HUES48 (cell line): ENCODE results near the gene TMEM214.

Source experiments
- H3K27ac ChIP-seq: one replicate; pipeline ENCODE4 v1.7.0; 2013; ENCODE audit warnings: low read depth, low read length, inconsistent platforms
- H3K27me3 ChIP-seq: 2 replicates; pipeline ENCODE4 v1.6.1; 2013; ENCODE audit warnings: mild to moderate bottlenecking, low read length; ENCODE audit not compliant: control insufficient read depth, insufficient read depth
- H3K36me3 ChIP-seq: 2 replicates; pipeline ENCODE4 v1.6.1; 2013; ENCODE audit warnings: low read length; ENCODE audit not compliant: control insufficient read depth, insufficient read depth
- H3K4me1 ChIP-seq: 2 replicates; pipeline ENCODE4 v1.6.1; 2013; ENCODE audit warnings: mild to moderate bottlenecking, low read length; ENCODE audit not compliant: control insufficient read depth, insufficient read depth
- H3K4me3 ChIP-seq: 2 replicates; pipeline ENCODE4 v1.5.1; 2013; ENCODE audit warnings: mild to moderate bottlenecking, low read depth, low read length
- H3K9ac ChIP-seq: 2 replicates; pipeline ENCODE4 v1.6.1; 2013; ENCODE audit warnings: mild to moderate bottlenecking, low read depth, low read length, moderate library complexity
- H3K9me3 ChIP-seq: 2 replicates; pipeline ENCODE4 v1.6.1; 2013; ENCODE audit warnings: low read length; ENCODE audit not compliant: control insufficient read depth, insufficient read depth

TMEM214 gene

DNA sequence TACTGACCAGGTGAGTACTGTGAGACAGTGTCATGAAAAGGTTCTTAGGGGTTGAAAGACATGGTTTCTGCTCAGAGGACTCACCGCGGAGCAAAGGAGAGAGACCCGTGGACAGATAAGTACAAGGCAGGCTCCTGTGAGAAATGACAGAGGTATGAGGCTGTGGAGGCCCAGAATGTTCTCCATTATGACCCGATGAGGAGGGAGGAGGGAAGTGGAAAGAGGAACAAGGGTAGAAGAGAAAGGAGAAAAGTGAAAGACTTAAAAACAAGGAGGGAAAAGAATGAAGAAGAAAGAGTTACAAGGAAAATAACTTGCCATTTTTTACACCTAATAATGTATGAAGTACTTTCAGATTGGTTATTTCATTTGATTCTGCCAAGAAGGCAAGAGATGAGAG lies 32.5 kb upstream of the TMEM214 start:
- Histone ChIP-seq H3K4me1 (no peaks in the 10 kb centered on the region), H3K4me3 (no peak overlapping the region), H3K27me3 (no peaks in the 10 kb centered on the region; the same call in 1 of the 2 replicates), H3K27ac (no peak overlapping the region), H3K36me3 (no peaks in the 10 kb centered on the region), H3K9me3 (no peaks in the 10 kb centered on the region), H3K9ac (no peak overlapping the region)

- no peak overlapping the region for H3K9ac ChIP-seq
- H3K27me3 ChIP-seq, result no peaks in the 10 kb centered on the region; the same call in 1 of the 2 replicates
- no peak overlapping the region for H3K27ac ChIP-seq
- no peaks in the 10 kb centered on the region for H3K4me1 ChIP-seq
- no peaks in the 10 kb centered on the region for H3K9me3 ChIP-seq
- H3K36me3 ChIP-seq, result no peaks in the 10 kb centered on the region
- H3K4me3 ChIP-seq, result no peak overlapping the region
These were observed 31.8 kb upstream of the TMEM214 start for GRCh38 chr2:27000995-27001394.

- Histone ChIP-seq H3K27me3 (no peaks in the 10 kb centered on the region; the same call in 1 of the 2 replicates), H3K27ac (no peak overlapping the region), H3K9ac (no peak overlapping the region), H3K4me3 (no peak overlapping the region), H3K36me3 (no peaks in the 10 kb centered on the region), H3K4me1 (no peaks in the 10 kb centered on the region), H3K9me3 (no peaks in the 10 kb centered on the region)
These were observed 30.8 kb upstream of the TMEM214 start for GRCh38 chr2:27001950-27002349.

DNA sequence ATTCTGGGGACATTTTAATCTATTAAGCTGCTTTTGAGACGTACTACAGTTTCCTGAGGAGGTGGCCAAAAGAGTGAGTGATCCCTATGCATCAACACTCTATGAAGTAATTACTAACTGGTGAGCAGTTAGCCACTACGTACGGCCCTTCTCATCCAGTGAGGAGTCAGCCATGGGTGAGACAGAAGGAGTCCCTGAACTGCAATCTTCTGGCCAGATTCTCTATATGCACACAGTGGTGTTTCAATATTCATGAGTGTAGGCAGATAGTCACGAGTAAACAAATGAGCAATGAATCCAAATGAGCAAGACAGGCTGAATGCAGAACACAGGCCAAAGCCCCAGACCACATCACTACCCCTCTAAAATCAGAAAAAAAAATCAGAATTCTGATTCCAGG lies 29.8 kb upstream of the TMEM214 start:
- Histone ChIP-seq H3K9ac (no peak overlapping the region), H3K27me3 (no peaks in the 10 kb centered on the region), H3K27ac (no peak overlapping the region), H3K4me1 (no peaks in the 10 kb centered on the region), H3K9me3 (no peaks in the 10 kb centered on the region), H3K4me3 (no peak overlapping the region), H3K36me3 (no peaks in the 10 kb centered on the region)

DNA sequence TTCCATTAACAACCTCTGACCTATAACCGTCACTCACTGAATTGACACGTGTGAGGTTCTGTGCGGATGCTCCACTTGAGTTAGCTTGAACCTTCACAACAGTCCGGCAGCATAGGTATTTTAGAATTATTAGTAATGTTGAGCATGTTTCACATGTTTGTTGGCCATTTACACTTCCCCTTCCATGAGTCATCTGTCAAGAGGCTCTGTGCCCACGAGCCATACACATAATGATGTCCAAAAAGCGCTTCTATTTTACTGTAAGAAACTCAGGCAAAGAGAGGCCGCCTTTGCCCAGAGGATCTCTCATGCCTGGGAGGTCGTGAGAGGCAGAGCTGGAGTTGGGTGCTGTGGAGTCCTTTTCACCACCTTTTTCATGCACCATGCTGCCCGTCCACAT lies 28.9 kb upstream of the TMEM214 start:
- Histone ChIP-seq H3K9me3 (no peaks in the 10 kb centered on the region), H3K36me3 (no peaks in the 10 kb centered on the region), H3K27me3 (no peaks in the 10 kb centered on the region), H3K27ac (no peak overlapping the region), H3K4me3 (no peak overlapping the region), H3K4me1 (no peaks in the 10 kb centered on the region), H3K9ac (no peak overlapping the region)

GRCh38 chr2:27006602-27007415 lies 26.0 kb upstream of the TMEM214 start:
- H3K27me3 ChIP-seq, result no peaks in the 10 kb centered on the region
- no peak overlapping the region for H3K27ac ChIP-seq
- no peaks in the 10 kb centered on the region for H3K36me3 ChIP-seq
- no peaks in the 10 kb centered on the region for H3K4me1 ChIP-seq
- H3K4me3 ChIP-seq, result no peak overlapping the region
- no peaks in the 10 kb centered on the region for H3K9me3 ChIP-seq
- no peak overlapping the region for H3K9ac ChIP-seq

GRCh38 chr2:27007416-27008374 lies 25.1 kb upstream of the TMEM214 start:
- no peaks in the 10 kb centered on the region for H3K4me1 ChIP-seq
- no peaks in the 10 kb centered on the region for H3K27me3 ChIP-seq
- no peak overlapping the region for H3K27ac ChIP-seq
- H3K4me3 ChIP-seq, result no peak overlapping the region
- no peaks in the 10 kb centered on the region for H3K36me3 ChIP-seq
- H3K9me3 ChIP-seq, result 0 out of 2 replicates have a peak, but pooled peaks cover under 1% of the 10 kb centered on the region
- H3K9ac ChIP-seq, result no peak overlapping the region

DNA sequence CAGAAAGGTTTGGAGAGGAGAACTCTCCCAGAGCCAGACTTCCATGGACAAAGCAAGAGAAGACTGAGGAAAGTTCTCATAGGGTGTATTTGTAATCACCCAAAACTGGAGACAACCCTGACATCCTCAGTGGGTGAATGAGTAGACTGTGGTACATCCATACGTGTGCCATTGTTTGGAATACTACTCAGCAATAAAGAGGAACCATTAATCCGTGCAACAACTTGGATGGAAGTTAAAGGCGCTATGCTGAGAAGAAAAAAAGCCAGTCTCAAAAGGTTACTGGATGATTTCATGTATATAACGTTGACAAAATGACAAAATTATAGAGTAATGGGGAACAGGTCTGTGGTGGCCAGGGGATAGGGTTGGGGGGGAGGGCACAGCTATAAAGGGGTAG lies 24.1 kb upstream of the TMEM214 start:
- Histone ChIP-seq H3K27ac (no peak overlapping the region), H3K27me3 (no peaks in the 10 kb centered on the region), H3K4me3 (no peak overlapping the region), H3K4me1 (no peaks in the 10 kb centered on the region), H3K9ac (no peak overlapping the region), H3K9me3 (peaks cover 7% of the 10 kb centered on the region; the same call in 1 of the 2 replicates), H3K36me3 (no peaks in the 10 kb centered on the region)

DNA sequence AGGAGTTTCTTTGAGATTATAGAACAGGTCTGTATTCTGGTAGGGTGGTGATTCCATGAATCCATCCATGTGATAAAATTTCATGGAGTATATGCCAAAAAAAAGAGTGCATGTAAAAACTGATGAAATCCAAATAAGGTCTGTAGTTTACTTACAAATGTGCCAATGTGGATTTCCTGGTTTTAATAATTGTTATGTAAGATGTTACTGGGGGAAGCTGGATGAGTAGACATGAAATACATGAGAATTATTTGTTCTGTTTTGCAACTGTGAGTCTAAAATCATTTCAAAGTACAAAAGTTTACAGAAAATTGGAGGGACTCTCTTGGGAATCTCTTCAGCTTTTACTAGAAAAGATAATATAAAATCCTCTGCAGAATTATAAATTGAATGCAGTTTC lies 23.7 kb upstream of the TMEM214 start:
- no peaks in the 10 kb centered on the region for H3K36me3 ChIP-seq
- no peak overlapping the region for H3K4me3 ChIP-seq
- H3K9ac ChIP-seq, result no peak overlapping the region
- H3K27ac ChIP-seq, result no peak overlapping the region
- no peaks in the 10 kb centered on the region for H3K4me1 ChIP-seq
- peaks cover 7% of the 10 kb centered on the region; the same call in 1 of the 2 replicates for H3K9me3 ChIP-seq
- no peaks in the 10 kb centered on the region for H3K27me3 ChIP-seq

DNA sequence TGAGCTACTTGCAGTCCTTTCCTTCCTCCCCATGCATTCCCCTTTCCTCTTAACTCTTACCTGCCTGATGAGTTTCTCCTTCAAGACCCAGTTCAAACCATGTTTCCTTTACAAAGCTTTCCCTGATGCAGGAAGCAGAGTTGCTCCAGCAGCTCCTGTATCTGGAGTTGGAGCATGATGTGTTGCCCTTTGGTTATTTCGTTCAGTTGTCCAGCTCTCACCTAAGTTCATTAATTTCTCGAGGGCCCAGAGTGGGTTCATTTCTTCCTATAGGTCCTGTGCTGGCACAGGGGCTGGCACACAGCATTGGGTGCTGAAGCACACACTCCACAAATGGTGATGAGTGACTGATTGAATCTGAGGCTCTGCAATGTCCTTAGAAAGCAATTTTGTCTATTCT lies 23.0 kb upstream of the TMEM214 start:
- H3K9me3 ChIP-seq, result peaks cover 7% of the 10 kb centered on the region; the same call in 1 of the 2 replicates
- H3K36me3 ChIP-seq, result no peaks in the 10 kb centered on the region
- no peak overlapping the region for H3K9ac ChIP-seq
- H3K4me1 ChIP-seq, result no peaks in the 10 kb centered on the region
- H3K27ac ChIP-seq, result no peak overlapping the region
- H3K27me3 ChIP-seq, result no peaks in the 10 kb centered on the region
- H3K4me3 ChIP-seq, result no peak overlapping the region

- Histone ChIP-seq H3K4me3 (no peak overlapping the region), H3K27me3 (no peaks in the 10 kb centered on the region), H3K4me1 (no peaks in the 10 kb centered on the region), H3K27ac (no peak overlapping the region), H3K9ac (no peak overlapping the region), H3K36me3 (no peaks in the 10 kb centered on the region), H3K9me3 (peaks cover 7% of the 10 kb centered on the region; the same call in 1 of the 2 replicates)
These were observed 22.6 kb upstream of the TMEM214 start for GRCh38 chr2:27010139-27010538.
